Urinary bladder (tissue), 4 donors: Measurements from ENCODE around the gene HAND2. TPM values are rescaled to one million over a fixed set of nuclear protein-coding genes. Genes with fewer than 3 reads are reported as not detected.
A peak's percentile ranks its signal among the peaks of the same experiment; 100 is the strongest.

Experiments used
- DNase-seq: peaks from one replicate; pipeline ENCODE4 v3.0.0-alpha.2; 2015; ENCODE audit errors: extremely low spot score
- H3K27ac ChIP-seq: one replicate; pipeline ENCODE4 v1.5.1; 2013; ENCODE audit warnings: low read depth, mild to moderate bottlenecking, moderate library complexity
- H3K36me3 ChIP-seq: one replicate; pipeline ENCODE4 v1.6.1; 2013; ENCODE audit warnings: mild to moderate bottlenecking, moderate library complexity; ENCODE audit not compliant: insufficient read depth
- H3K4me1 ChIP-seq: one replicate; pipeline ENCODE4 v1.6.1; 2013; ENCODE audit warnings: mild to moderate bottlenecking, moderate library complexity; ENCODE audit not compliant: insufficient read depth
- H3K4me3 ChIP-seq: one replicate; pipeline ENCODE4 v1.5.1; 2013; ENCODE audit warnings: low read depth, low read length
- WGBS: extraction: QIAGEN DNeasy Blood & Tissue Kit; methylation state at CpG from one replicate; pipeline ENCODE4 v1.1.7; 2013; 5-methylcytosine and 5-hydroxymethylcytosine counted together
- polyA plus RNA-seq: library from polyadenylated mRNA; stranded (reverse); fragments of 200-250 nt; gene quantifications from one replicate; pipeline ENCODE4 v1.2.3, GENCODE V29; 2013
- total RNA-seq: library from RNA; depleted of rRNA; stranded (reverse); fragments of >200 nt; gene quantifications from one replicate; pipeline ENCODE4 v1.2.3, GENCODE V29; 2014
- donor health status: healthy with polysubstance abuse.
- donor health status: healthy.

HAND2 gene
- total and polyA plus RNA-seq, 2 donors: 14.5 to 75.1 TPM

DNA sequence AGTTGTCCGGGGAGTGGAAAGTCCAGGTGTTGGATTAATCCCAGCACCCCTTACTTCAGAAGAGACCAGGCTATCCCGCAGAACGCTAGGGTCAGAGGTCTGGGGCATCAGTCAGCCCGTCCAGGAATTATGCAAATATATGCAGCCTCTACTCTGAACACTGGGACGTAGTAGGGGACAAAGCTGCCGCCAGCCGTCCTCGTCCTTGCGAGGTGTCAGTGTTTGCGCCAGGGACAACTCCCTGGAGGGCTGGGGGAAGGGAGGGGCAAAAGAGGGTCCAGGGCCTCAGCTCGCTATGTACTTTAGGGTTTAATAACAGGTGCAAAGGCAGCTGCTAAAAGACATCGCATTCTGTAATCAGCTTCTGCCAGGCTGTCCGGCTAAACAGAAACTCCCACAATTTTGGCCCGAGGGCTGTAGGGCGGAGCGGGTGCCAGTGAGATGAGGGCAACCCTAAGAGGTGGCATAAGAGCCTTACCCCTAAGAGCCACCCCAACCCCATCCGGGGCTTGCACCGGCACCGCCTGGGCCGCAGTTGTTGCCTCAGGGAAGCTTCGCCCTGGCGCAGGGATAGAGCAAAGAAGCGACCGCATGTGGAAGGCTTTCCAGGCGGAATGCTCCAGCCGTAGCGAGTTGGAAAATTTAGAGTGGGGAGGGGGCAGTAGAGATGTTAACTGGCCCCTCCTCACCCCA lies 8.4 kb downstream of the HAND2 start:
- 18% methylated on average over 27 of the region's 27 CpGs for WGBS
- H3K4me1 ChIP-seq: no peaks in the 10 kb centered on the region
- no peaks in the 10 kb centered on the region for H3K36me3 ChIP-seq
- no peak for DNase-seq
- peak overlapping the region; percentile 22 for H3K4me3 ChIP-seq
- H3K27ac ChIP-seq: peak overlapping the region; percentile 11

DNA sequence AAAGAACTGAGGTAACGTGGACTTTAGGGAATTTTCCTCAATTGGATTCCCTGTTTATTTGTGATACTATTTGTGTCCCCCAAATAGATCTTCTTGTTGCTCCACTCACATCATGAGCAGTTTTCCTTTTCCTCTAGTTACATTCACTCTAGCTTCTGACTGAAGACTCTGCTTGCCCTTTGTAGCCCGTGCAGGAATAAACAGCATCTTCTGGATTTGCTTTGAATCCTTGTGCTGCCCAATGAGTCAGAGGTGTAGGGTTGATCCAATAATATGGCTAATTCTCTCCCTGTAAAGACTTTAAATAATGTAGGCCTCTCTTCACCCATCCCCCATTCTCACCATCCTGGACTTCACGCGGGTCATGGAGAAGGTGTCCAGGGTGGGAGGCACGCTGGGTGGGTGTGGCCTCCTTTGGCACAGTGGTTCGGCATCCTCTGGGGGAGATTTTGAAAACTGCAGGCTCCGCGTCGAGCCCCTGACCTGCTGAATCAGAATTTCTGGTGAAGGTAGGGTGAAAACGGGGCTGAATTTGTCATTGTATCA lies 9.0 kb downstream of the HAND2 start:
- H3K4me1 ChIP-seq: no peaks in the 10 kb centered on the region
- WGBS: 46% methylated on average over 10 of the region's 10 CpGs
- DNase-seq: no peak
- no peak overlapping the region for H3K4me3 ChIP-seq
- no peak overlapping the region for H3K27ac ChIP-seq
- H3K36me3 ChIP-seq: no peaks in the 10 kb centered on the region

DNA sequence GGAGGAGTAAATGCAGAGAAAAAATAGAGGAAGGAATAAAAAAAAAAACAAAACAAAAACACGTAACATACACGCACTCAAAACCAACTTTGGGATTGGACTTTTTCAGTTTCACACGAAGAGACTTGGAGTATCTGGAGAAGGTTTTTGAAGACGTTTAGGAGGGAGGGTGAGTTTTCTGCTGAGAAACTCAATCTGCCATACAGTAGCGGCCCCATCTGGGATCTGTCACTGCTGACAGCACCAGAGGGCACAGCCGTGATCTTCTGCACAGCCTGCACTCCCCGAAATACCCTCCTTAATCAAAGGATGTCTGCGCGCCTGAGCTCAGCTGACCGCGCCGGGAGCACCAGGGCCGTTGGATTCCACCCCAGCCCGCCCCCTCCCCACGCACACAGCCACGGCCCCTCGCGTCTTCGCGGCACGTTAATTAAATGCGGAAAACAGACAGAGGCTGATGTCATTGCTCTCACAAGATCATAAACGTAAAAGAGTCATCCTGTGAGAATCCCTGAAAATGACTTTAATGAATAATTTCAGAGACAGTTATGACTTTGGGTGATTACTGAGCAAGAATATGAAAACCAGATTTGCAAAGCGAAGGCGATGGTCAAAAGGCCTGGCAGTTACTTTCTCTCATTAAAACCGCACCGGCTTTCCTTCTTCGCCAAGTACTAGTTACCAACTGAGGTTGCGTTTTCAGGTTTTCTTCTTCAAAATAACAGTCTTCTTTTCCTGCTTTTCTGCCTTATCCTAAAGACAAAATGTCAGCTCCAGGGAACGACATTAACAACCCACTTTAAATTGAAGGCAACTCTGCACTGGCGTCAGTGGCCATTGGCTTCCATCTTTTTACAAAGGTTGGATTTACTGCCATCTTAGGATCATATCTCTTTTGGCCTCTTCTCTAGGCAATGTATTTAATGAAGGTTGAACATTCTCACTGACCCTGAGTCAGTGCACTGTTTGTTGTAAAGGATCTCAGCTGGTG lies 10.6 kb downstream of the HAND2 start:
- Histone ChIP-seq H3K4me1 (no peaks in the 10 kb centered on the region), H3K4me3 (no peak overlapping the region), H3K27ac (no peak overlapping the region), H3K36me3 (no peaks in the 10 kb centered on the region)
- DNase-seq: no peak
- WGBS: 38% methylated on average over 31 of the region's 31 CpGs

DNA sequence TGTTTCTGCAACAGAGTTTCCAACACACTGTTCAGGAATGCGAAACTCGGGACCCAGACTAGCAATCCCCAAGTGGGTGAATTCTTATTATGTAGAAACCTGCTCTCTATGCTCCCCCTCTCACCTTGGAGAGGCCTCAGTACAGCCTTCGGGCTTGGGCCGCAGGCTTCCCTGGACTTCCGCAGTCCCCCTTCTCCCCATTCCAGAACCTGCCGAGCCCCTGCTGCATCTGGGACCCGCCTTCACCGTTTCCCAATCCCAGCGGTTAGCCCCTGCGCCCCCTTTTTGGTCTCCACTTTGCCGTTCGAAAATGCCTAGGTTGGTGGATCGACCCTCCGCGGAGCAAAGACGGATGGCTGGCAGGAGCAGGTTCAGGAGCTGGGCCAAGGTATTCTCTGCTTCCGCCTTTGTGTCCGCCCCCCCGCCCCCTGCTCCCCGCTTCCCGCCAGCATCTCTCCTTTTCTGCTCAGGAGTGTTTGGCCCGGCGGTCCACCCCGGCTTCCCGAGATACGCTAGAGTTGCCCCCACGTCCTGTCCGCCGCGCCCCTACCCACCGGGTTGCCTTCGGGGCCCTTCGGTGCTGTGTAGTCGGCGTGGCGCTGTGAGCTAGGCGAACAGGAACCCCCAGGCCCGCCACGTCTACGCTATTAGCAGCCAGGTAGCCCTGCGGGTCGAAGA lies 11.5 kb downstream of the HAND2 start:
- no peak for DNase-seq
- Histone ChIP-seq H3K4me3 (no peak overlapping the region), H3K27ac (no peak overlapping the region), H3K36me3 (no peaks in the 10 kb centered on the region), H3K4me1 (no peaks in the 10 kb centered on the region)
- WGBS: 27% methylated on average over 42 of the region's 42 CpGs

DNA sequence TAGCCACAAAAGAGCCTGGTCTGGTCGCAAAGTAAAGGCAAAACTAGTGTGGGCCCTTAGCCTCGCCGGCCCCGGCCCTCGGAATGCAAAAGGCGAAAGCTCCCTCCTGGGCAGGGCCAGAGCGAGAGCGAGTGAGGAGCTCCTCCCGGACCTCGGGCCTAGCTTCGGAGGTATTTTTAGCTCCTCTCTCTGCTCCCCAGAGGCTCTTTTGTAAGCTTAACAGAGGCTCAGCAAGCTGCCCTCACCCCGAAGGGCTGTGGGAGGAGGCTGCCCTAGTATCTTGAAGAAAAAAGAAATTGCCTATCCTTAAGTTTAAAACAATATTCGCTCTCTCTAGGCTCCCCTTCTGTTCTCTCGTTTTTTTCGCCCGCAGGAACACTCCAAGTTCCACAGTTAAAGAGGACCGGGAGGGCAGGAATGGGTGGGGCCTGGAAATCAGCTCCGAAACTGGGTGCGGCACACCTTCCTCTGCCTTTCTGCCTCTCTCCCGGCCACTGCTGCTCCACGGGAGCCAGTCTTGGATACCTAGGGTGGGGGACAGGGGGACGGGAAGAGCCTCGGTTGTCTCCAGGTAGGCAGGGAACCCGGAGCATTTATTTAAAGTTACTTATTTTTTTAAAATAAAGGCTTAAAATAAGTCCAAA lies 12.1 kb downstream of the HAND2 start:
- Histone ChIP-seq H3K4me3 (no peak overlapping the region), H3K27ac (no peak overlapping the region), H3K36me3 (no peaks in the 10 kb centered on the region), H3K4me1 (no peaks in the 10 kb centered on the region)
- WGBS: 39% methylated on average over 24 of the region's 24 CpGs
- DNase-seq: no peak

DNA sequence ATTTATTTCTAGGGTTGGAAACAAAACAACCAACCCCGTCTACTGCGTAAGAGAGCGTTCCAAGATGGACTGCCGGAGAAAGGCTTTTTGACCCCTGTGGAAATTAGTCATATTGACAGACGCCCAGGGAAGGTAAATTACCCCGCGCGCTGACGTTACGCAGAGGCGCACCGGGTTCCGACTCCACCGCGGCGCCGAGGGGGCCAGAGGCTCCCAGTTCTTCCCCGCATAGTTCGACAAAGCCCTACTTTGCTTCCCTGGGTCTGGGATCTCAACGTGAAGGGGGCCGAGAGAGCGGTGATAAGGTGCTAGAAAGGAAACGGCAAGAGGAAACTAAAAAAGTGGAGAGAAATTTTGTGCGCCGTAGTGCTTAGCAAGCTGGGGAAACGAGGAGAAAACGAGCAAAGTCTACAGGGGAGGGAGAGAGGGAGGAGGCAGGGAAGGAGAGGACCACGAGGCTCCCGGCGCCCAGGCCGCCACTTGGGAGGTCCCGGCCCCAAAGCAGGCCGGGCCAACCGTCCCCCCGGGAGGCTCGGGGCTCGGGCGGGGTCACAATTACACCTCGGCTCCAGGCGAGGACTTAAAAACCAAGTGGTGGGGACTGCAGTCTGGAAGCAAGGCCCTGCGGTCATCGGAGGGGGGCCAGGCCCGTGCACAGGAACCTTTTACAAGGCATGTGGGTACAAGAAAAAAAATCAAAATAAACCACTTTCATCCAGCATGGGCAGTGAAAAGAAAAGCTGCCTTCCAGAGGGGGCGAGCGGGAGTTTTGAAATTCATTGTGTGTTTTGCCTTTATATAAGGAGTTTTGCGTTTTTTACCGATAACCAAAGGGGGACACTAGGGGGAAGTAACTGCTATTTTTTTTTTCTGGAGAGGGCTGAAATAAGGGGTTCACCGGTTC lies 13.2 kb downstream of the HAND2 start:
- Histone ChIP-seq H3K4me1 (no peaks in the 10 kb centered on the region), H3K36me3 (no peaks in the 10 kb centered on the region), H3K4me3 (peak overlapping the region; percentile 6), H3K27ac (no peak overlapping the region)
- no peak for DNase-seq
- WGBS: 24% methylated on average over 48 of the region's 48 CpGs

DNA sequence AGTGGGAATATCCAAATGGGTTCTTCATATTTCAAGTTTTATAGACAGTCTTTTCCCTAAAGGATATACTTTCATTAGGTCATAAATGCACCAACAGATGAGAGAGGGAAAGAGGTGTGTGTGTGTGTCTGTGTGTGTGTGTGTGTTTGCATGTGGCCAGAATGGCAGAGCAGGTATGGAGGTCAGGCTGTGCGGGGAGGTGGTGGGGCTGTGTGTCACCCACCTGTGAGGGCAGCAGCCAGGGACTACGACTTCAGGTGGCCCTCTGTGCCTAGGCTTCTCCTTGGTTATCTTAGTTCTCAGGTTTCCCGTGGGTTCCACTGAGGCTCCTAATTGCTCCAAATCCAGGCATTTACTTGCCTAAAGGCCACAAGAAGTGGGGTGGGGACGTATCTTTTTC lies 14.6 kb downstream of the HAND2 start:
- whole genome bisulfite sequencing: 81% methylated on average over 4 of the region's 4 CpGs
- Histone ChIP-seq H3K4me3 (no peak overlapping the region), H3K27ac (no peak overlapping the region), H3K36me3 (no peaks in the 10 kb centered on the region), H3K4me1 (no peaks in the 10 kb centered on the region)
- DNase-seq: no peak

DNA sequence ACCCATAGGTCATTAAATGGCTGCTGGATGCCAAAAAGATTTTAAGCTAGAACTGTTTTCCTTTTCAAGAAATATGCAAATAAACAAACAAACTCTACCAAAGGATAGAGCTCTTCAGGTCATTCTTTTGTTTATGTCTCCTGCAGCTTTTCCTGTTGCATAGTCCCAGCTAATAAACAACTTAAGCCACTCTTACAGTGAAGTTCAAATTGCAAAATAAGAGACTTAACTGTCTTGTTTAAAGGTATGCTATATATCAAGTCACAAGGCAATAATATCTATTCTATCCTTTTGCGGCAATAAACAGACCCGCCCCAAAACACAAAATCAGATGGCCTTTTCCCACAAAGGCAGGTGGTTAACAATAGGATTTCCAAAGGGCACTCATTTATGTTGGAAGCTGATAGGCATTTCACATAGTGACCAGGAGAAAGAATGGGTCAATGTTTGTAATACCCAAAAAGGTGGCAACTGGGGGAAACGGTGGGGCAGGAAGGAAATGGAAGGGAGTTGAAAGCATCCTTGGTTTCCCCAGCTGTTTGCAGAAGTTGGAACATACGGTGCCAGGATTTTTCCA lies 15.3 kb downstream of the HAND2 start:
- Histone ChIP-seq H3K4me1 (no peaks in the 10 kb centered on the region), H3K27ac (no peak overlapping the region), H3K36me3 (no peaks in the 10 kb centered on the region), H3K4me3 (no peak overlapping the region)
- WGBS: 71% methylated on average over 4 of the region's 4 CpGs
- no peak for DNase-seq

DNA sequence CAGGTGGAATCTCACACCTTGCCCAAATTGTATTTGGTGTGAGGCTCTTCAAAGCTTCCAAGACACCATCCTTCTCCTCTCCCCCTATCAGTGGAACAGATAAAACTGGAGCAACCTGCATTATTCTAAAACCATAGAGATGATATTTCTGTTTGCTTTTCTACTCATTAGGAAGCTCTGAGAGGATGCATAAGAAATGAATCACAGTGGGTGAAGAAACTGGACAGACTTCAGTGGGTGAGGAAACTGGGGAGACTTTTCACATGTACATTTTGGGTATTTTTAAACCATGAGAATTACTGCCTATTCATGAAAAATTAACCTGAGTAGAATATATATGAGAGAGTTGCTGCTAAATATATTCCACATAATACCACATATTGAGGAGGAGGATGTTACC lies 16.4 kb downstream of the HAND2 start:
- Histone ChIP-seq H3K4me3 (no peak overlapping the region), H3K27ac (no peak overlapping the region), H3K36me3 (no peaks in the 10 kb centered on the region), H3K4me1 (no peaks in the 10 kb centered on the region)
- DNase-seq: no peak

DNA sequence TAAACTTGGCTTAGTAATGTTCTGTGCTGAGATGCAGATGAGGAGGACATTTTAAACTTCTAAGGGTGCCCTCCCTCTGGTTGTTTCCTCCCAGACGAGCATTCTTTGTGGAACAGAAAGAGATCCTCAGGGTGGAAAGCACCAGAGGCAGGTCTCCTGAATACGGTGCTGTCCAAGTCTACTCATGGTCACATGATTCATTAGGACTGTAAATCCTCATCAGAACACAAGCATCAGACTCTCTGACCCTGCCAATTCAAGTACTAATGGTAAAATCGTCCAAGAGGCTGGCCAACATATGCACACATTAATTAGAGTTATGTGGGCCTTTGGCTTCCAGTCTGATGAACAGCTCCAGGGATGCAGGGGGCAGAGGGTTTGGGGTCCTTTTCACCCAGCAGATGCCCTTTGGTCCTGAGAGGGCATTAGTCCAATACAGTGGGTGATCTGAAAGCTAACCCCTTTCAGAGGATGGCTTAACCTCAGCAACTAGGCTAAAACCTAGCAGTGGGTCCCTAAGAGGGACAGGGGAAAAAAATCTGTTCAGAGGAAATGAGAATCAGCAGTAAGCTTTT lies 18.2 kb downstream of the HAND2 start:
- 44% methylated on average over 3 of the region's 3 CpGs for WGBS
- H3K27ac ChIP-seq: no peak overlapping the region
- no peak overlapping the region for H3K4me3 ChIP-seq
- no peak for DNase-seq
- no peaks in the 10 kb centered on the region for H3K4me1 ChIP-seq
- no peaks in the 10 kb centered on the region for H3K36me3 ChIP-seq

DNA sequence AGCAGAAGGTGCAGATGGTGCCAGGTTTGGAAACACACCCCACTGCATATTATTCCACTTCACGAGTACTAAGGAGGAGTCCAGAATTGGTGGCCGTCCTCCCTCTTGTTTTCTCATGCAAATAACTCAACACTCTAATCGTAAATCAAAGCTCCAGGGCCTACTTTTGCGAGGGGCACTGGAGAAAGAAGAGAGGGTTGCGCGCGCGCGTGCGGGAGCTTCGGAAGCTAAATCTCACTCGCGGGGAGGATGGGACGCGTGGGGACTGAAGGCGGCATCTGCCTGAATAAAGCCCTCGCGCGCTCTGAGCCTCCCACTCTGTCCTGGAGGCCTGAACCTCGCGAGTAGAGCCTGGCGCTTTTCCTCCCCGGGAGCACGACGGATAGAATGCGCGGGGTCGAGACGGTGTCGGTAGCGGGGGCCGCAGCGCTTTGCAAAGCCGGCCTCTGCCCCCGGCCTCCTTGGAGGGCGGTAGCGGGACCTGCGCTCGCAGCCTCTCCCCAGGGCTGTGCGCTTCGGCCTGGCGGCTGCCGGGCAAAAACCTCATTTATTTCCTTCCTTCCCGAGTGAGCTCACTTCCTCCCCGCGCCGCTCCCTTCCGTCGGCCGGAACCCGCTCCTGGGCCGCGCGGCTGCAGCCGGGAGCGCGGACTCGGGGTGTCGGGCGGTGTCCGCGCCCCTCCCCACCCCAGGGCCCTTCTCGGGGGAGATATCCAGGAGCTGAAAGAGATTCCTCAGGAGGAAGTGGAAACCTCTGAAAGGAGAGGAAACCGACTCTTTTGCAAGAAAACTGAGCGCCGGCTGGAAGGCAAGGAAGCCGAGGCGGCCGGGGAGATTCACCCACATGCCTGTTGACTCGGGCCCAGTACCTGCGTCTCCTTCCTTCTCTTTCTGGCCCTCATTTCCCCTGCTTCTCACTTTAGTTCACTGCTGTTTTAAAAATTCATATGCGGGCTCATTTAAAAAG lies 20.7 kb downstream of the HAND2 start:
- H3K4me1 ChIP-seq: no peaks in the 10 kb centered on the region
- peak overlapping the region; percentile 35 for H3K4me3 ChIP-seq
- WGBS: 11% methylated on average over 72 of the region's 72 CpGs
- DNase-seq: no peak
- H3K27ac ChIP-seq: no peak overlapping the region
- H3K36me3 ChIP-seq: no peaks in the 10 kb centered on the region
